Right lung (tissue), 5 donors: Measurements from ENCODE around the gene TCF25. TPM values are rescaled to one million over a fixed set of nuclear protein-coding genes. Genes with fewer than 3 reads are reported as not detected.
"Not testable (repeated sequence)": the region's sequence is repeated elsewhere in the genome, so short reads cannot be mapped to it uniquely, and the experiment has no call there.

Source experiments
- DNase-seq, 2 donors: peaks; one replicate each; pipeline ENCODE4 v3.0.0-alpha.2; 2013
- polyA plus RNA-seq, 5 donors: library from polyadenylated mRNA; unstranded; fragments of 120-200 nt; gene quantifications; one replicate each; pipeline versions ENCODE4 v1.2.1 to v1.2.3, GENCODE V29; 2013; ENCODE audit warnings: inconsistent platforms in 1 of 5, low replicate concordance in 1 of 5; ENCODE audit not compliant: insufficient read length in 5 of 5, insufficient read depth in 1 of 5

TCF25 gene
- polyA plus RNA-seq, 5 donors, result 126 to 162 (median 151) TPM

- no peak for DNase-seq
Measured at GRCh38 chr16:89870440-89870839, 3.0 kb upstream of the TCF25 start.

- DNase-seq, result no peak
Measured at GRCh38 chr16:89871895-89872294, 1.5 kb upstream of the TCF25 start.

GRCh38 chr16:89873972-89874689, 739 bp downstream of the TCF25 start:
- DNase-seq, result peak; percentile 95

- DNase-seq, result not testable (repeated sequence)
Measured at GRCh38 chr16:89879123-89879522, 5.7 kb downstream of the TCF25 start.

GRCh38 chr16:89880477-89881367, 7.3 kb downstream of the TCF25 start:
- DNase-seq, result no peak

- no peak for DNase-seq
Measured at GRCh38 chr16:89881368-89881730, 8.0 kb downstream of the TCF25 start.

GRCh38 chr16:89883346-89884040, 10.1 kb downstream of the TCF25 start:
- no peak for DNase-seq

- DNase-seq, result no peak
Measured at GRCh38 chr16:89884041-89884421, 10.6 kb downstream of the TCF25 start.

GRCh38 chr16:89887243-89887642, 13.9 kb downstream of the TCF25 start:
- DNase-seq, result no peak

- no peak for DNase-seq
Measured at GRCh38 chr16:89890200-89890599, 16.8 kb downstream of the TCF25 start.

- DNase-seq, result no peak
Measured at GRCh38 chr16:89890886-89891657, 17.7 kb downstream of the TCF25 start.

- no peak for DNase-seq
Measured at GRCh38 chr16:89892055-89892630, 18.8 kb downstream of the TCF25 start.

- DNase-seq, result no peak
Measured at GRCh38 chr16:89892635-89893034, 19.2 kb downstream of the TCF25 start.

- no peak for DNase-seq
Measured at GRCh38 chr16:89893642-89894548, 20.5 kb downstream of the TCF25 start.

- no peak for DNase-seq
Measured at GRCh38 chr16:89895482-89896250, 22.3 kb downstream of the TCF25 start.

- no peak for DNase-seq
Measured at GRCh38 chr16:89897204-89897603, 23.8 kb downstream of the TCF25 start.

- no peak for DNase-seq
Measured at GRCh38 chr16:89898201-89898967, 25.0 kb downstream of the TCF25 start.

- no peak for DNase-seq
Measured at GRCh38 chr16:89899879-89900481, 26.6 kb downstream of the TCF25 start.
